ENCODE data around the gene ASPHD2. TPM values are rescaled to one million over a fixed set of nuclear protein-coding genes. Genes with fewer than 3 reads are reported as not detected.
A peak's percentile ranks its signal among the peaks of the same experiment; 100 is the strongest.

Gene ASPHD2
- total RNA-seq, 2 experiments from 2014 or later, result 10.2 to 10.5 TPM

DNA sequence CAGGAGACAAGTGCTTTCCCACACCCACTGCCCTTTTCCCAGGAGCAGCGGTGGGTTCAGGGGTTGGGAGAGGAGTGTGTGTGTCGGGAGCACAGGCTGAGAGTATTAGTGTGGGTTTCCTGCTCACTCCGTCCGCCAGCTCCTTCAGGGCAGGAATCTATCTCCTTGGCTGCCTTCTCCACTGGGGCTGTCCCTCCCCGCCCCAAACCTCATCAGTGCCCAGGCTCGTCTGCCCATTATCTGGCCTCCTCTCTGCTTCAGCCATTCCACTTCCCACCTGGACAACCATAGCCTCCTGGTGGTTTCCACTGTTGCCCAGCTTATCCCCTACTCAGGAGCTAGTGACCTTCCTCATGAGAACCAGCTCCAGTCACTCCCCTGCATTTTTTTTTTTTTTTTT is 19.9 kb downstream of the ASPHD2 start:
- Mint-ChIP-seq H3K27ac (no peak overlapping the region), H3K27me3 (no peaks in the 10 kb centered on the region), H3K4me3 (no peak overlapping the region), H3K4me1 (no peaks in the 10 kb centered on the region), H3K36me3 (ENCODE audit: low read depth) (peaks cover 19% of the 10 kb centered on the region), H3K9me3 (ENCODE audit: low read depth) (no peaks in the 10 kb centered on the region)
- ChIA-PET CTCF (interaction anchor here (0.9 to 1.7 kb wide), 2 partner anchors 12 to 54 kb away, joined by 3 to 5 read pairs; no protein-coding TSS in a partner anchor), POLR2A (interaction anchor here (0.6 kb wide), 1 partner anchor 66 kb away, joined by 3 read pairs; no protein-coding TSS in a partner anchor)
- intact Hi-C loops (cut with DNase I, micrococcal nuclease), result no loop called here
- ATAC-seq (no peak), DNase-seq (no peak)

GRCh38 chr22:26450453-26451185 is 21.6 kb downstream of the ASPHD2 start:
- intact Hi-C loops (cut with DNase I, micrococcal nuclease), result no loop called here
- no peak overlapping the region for H3K4me3 Mint-ChIP-seq
- ChIA-PET CTCF (no interaction called here), POLR2A (no interaction called here)
- DNase-seq (no peak), ATAC-seq (no peak)
- no peak overlapping the region for H3K27ac Mint-ChIP-seq
- H3K27me3 Mint-ChIP-seq, result no peaks in the 10 kb centered on the region
- H3K4me1 Mint-ChIP-seq, result no peaks in the 10 kb centered on the region
- H3K9me3 Mint-ChIP-seq (ENCODE audit: low read depth), result no peaks in the 10 kb centered on the region
- H3K36me3 Mint-ChIP-seq (ENCODE audit: low read depth), result peaks cover 15% of the 10 kb centered on the region

- Mint-ChIP-seq H3K4me1 (no peaks in the 10 kb centered on the region), H3K4me3 (no peak overlapping the region), H3K36me3 (ENCODE audit: low read depth) (peaks cover 23% of the 10 kb centered on the region), H3K27me3 (no peaks in the 10 kb centered on the region), H3K27ac (no peak overlapping the region), H3K9me3 (ENCODE audit: low read depth) (no peaks in the 10 kb centered on the region)
- ChIA-PET CTCF (interaction anchor here (0.8 to 1.1 kb wide), 6 partner anchors 8 to 85 kb away, joined by 3 to 4 read pairs (median 4); no protein-coding TSS in a partner anchor), POLR2A (no interaction called here)
- ATAC-seq (no peak), DNase-seq (no peak)
- intact Hi-C loops (cut with DNase I, micrococcal nuclease), result no loop called here
Measured at GRCh38 chr22:26452236-26453016, 23.4 kb downstream of the ASPHD2 start.

GRCh38 chr22:26453216-26453615 is 24.2 kb downstream of the ASPHD2 start:
- H3K4me1 Mint-ChIP-seq, result no peaks in the 10 kb centered on the region
- intact Hi-C loops (cut with DNase I, micrococcal nuclease), result no loop called here
- peaks cover 28% of the 10 kb centered on the region for H3K36me3 Mint-ChIP-seq (ENCODE audit: low read depth)
- H3K9me3 Mint-ChIP-seq (ENCODE audit: low read depth), result no peaks in the 10 kb centered on the region
- ATAC-seq (no peak), DNase-seq (no peak)
- no peak overlapping the region for H3K27ac Mint-ChIP-seq
- no peak overlapping the region for H3K4me3 Mint-ChIP-seq
- CTCF ChIA-PET, result interaction anchor here (0.8 to 1.1 kb wide), 2 partner anchors 9 to 86 kb away, joined by 3 to 4 read pairs; no protein-coding TSS in a partner anchor
- POLR2A ChIA-PET, result no interaction called here
- H3K27me3 Mint-ChIP-seq, result no peaks in the 10 kb centered on the region

GRCh38 chr22:26453812-26454500 is 24.9 kb downstream of the ASPHD2 start:
- DNase-seq (no peak), ATAC-seq (no peak)
- intact Hi-C loops (cut with DNase I, micrococcal nuclease), result no loop called here
- POLR2A ChIA-PET, result no interaction called here
- Mint-ChIP-seq H3K9me3 (ENCODE audit: low read depth) (no peaks in the 10 kb centered on the region), H3K27ac (no peak overlapping the region), H3K36me3 (ENCODE audit: low read depth) (peaks cover 31% of the 10 kb centered on the region), H3K4me3 (no peak overlapping the region), H3K4me1 (no peaks in the 10 kb centered on the region), H3K27me3 (no peaks in the 10 kb centered on the region)
- CTCF ChIA-PET, result interaction anchor here (0.7 to 1.1 kb wide), 3 partner anchors 8 to 1024 kb away, joined by 3 to 4 read pairs (median 3); no protein-coding TSS in a partner anchor

GRCh38 chr22:26457661-26458272 is 28.7 kb downstream of the ASPHD2 start:
- ATAC-seq (no peak), DNase-seq (no peak)
- no peaks in the 10 kb centered on the region for H3K4me1 Mint-ChIP-seq
- H3K27ac Mint-ChIP-seq, result no peak overlapping the region
- H3K27me3 Mint-ChIP-seq, result no peaks in the 10 kb centered on the region
- POLR2A ChIA-PET, result no interaction called here
- H3K4me3 Mint-ChIP-seq, result no peak overlapping the region
- peaks cover 36% of the 10 kb centered on the region for H3K36me3 Mint-ChIP-seq (ENCODE audit: low read depth)
- intact Hi-C loops (cut with DNase I, micrococcal nuclease), result no loop called here
- H3K9me3 Mint-ChIP-seq (ENCODE audit: low read depth), result no peaks in the 10 kb centered on the region
- CTCF ChIA-PET, result interaction anchor here (2.4 kb wide), 1 partner anchor 91 kb away, joined by 5 read pairs; no protein-coding TSS in a partner anchor

- no peaks in the 10 kb centered on the region for H3K4me1 Mint-ChIP-seq
- ChIA-PET CTCF (interaction anchor here (0.6 to 4.4 kb wide), 12 partner anchors 8 to 94 kb away, joined by 3 to 38 read pairs (median 4); partner anchors contain the start of gene TFIP11), POLR2A (no interaction called here)
- H3K27ac Mint-ChIP-seq, result no peak overlapping the region
- intact Hi-C loops (cut with DNase I, micrococcal nuclease), result no loop called here
- peaks cover 46% of the 10 kb centered on the region for H3K36me3 Mint-ChIP-seq (ENCODE audit: low read depth)
- no peaks in the 10 kb centered on the region for H3K9me3 Mint-ChIP-seq (ENCODE audit: low read depth)
- H3K4me3 Mint-ChIP-seq, result no peak overlapping the region
- no peak for DNase-seq
- H3K27me3 Mint-ChIP-seq, result no peaks in the 10 kb centered on the region
- no peak for ATAC-seq
Measured at GRCh38 chr22:26460202-26460601, 31.1 kb downstream of the ASPHD2 start.

- ChIA-PET CTCF (interaction anchor here (0.7 to 4.4 kb wide), 14 partner anchors 8 to 95 kb away, joined by 3 to 38 read pairs (median 5); no protein-coding TSS in a partner anchor), POLR2A (no interaction called here)
- H3K27me3 Mint-ChIP-seq, result no peaks in the 10 kb centered on the region
- H3K4me3 Mint-ChIP-seq, result no peak overlapping the region
- intact Hi-C loops (cut with DNase I, micrococcal nuclease), result loop anchor here (1.0 kb wide), 2 partner anchors 63 to 97 kb away; no protein-coding TSS in a partner anchor
- H3K27ac Mint-ChIP-seq, result no peak overlapping the region
- ATAC-seq (no peak), DNase-seq (peak; percentile 61)
- H3K9me3 Mint-ChIP-seq (ENCODE audit: low read depth), result no peaks in the 10 kb centered on the region
- H3K4me1 Mint-ChIP-seq, result no peaks in the 10 kb centered on the region
- peaks cover 45% of the 10 kb centered on the region for H3K36me3 Mint-ChIP-seq (ENCODE audit: low read depth)
Measured at GRCh38 chr22:26461188-26461810, 32.2 kb downstream of the ASPHD2 start.

DNA sequence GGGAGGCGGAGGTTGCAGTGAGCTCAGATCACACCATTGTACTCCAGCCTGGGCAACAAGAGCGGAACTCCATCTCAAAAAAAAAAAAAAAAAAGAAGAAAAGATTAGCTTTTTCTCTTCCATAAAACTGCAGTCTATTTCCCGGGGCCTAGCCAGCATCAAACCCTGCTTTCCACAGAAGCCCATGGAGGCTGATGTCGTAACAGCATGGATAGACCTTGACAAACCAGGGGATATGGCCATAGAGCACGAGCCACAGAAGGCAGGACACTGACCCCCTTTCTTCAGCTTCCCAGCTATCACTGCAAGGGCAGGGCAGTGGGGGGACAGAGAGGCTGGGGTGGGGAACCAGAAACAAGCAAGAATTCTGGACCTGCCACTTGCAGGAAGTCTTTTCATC is 33.0 kb downstream of the ASPHD2 start:
- Mint-ChIP-seq H3K27me3 (no peaks in the 10 kb centered on the region), H3K9me3 (ENCODE audit: low read depth) (no peaks in the 10 kb centered on the region), H3K27ac (no peak overlapping the region), H3K36me3 (ENCODE audit: low read depth) (peaks cover 52% of the 10 kb centered on the region), H3K4me1 (no peaks in the 10 kb centered on the region), H3K4me3 (no peak overlapping the region)
- ATAC-seq (no peak), DNase-seq (no peak)
- CTCF ChIA-PET, result interaction anchor here (0.7 to 4.4 kb wide), 12 partner anchors 9 to 96 kb away, joined by 3 to 38 read pairs (median 4); no protein-coding TSS in a partner anchor
- POLR2A ChIA-PET, result no interaction called here
- intact Hi-C loops (cut with DNase I, micrococcal nuclease), result no loop called here

DNA sequence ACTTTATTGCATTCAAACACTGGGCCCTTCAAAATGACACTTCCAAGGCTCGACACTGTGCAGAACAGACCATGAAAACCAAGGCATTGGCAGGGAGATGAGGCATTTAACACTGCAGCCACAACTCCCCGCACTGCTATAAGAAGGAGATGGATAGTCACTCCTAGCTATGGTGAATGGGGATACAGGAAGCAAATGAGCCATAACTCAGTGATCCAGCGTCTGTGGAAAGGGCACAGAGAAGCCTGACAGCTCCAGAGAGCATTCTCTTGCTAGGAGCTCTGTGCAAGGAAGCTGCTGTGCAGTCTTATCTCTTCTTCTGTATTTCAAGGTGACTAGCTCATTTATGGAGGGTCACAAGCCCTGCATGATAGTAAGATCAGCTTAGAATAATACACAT is 33.6 kb downstream of the ASPHD2 start:
- H3K4me3 Mint-ChIP-seq, result no peak overlapping the region
- H3K27me3 Mint-ChIP-seq, result no peaks in the 10 kb centered on the region
- POLR2A ChIA-PET, result no interaction called here
- no peaks in the 10 kb centered on the region for H3K4me1 Mint-ChIP-seq
- H3K9me3 Mint-ChIP-seq (ENCODE audit: low read depth), result no peaks in the 10 kb centered on the region
- no peak overlapping the region for H3K27ac Mint-ChIP-seq
- CTCF ChIA-PET, result interaction anchor here (1.1 to 4.4 kb wide), 5 partner anchors 11 to 97 kb away, joined by 3 to 38 read pairs (median 7); no protein-coding TSS in a partner anchor
- DNase-seq, result no peak
- ATAC-seq, result no peak
- intact Hi-C loops (cut with DNase I, micrococcal nuclease), result no loop called here
- peaks cover 48% of the 10 kb centered on the region for H3K36me3 Mint-ChIP-seq (ENCODE audit: low read depth)
